HT1080 (cell line): ENCODE data around the gene LIN7C. TPM values are rescaled to one million over a fixed set of nuclear protein-coding genes. Genes with fewer than 3 reads are reported as not detected.
"Not testable (repeated sequence)": the region's sequence is repeated elsewhere in the genome, so short reads cannot be mapped to it uniquely, and the experiment has no call there.

Experiments
- DNase-seq: peaks from one replicate; pipeline ENCODE4 v3.0.0-alpha.2; 2015; ENCODE audit warnings: low read depth
- polyA plus RNA-seq, 2 experiments: library from polyadenylated mRNA; depleted of rRNA; stranded (reverse); fragments of >200 nt; gene quantifications; 2 replicates each; pipeline ENCODE4 v1.2.3, GENCODE V29; 2015
- total RNA-seq: library from RNA; depleted of rRNA; stranded (reverse); fragments of >200 nt; shearing (Covaris generic); gene quantifications from 2 replicates; pipeline ENCODE4 v1.2.3, GENCODE V29; 2014; rRNA removed

LIN7C gene
- total RNA-seq: 30.5 and 38.2 TPM in 2 replicates
- polyA plus RNA-seq (2015; cell fraction: cytosol; rRNA removed): 47.3 and 60.6 TPM in 2 replicates
- polyA plus RNA-seq (2015; cell fraction: nucleus; rRNA removed): 39.4 and 39.5 TPM in 2 replicates

- peak; percentile 92 for DNase-seq
Measured at GRCh38 chr11:27506200-27507182, at the start of gene LIN7C. TSS of gene LIN7C (minus strand) at chr11:27506769. CDS start at chr11:27506752, 17 bp downstream.

- DNase-seq: no peak
Measured at GRCh38 chr11:27555264-27555663, 48.7 kb upstream of the LIN7C start.

- DNase-seq: peak; percentile 11
Measured at GRCh38 chr11:27553186-27553585, 46.6 kb upstream of the LIN7C start.

GRCh38 chr11:27552341-27552740, 45.8 kb upstream of the LIN7C start:
- DNase-seq: no peak

GRCh38 chr11:27551127-27551526, 44.6 kb upstream of the LIN7C start:
- no peak for DNase-seq

GRCh38 chr11:27545946-27546345, 39.4 kb upstream of the LIN7C start:
- DNase-seq: no peak

GRCh38 chr11:27545035-27545434, 38.5 kb upstream of the LIN7C start:
- DNase-seq: no peak

- no peak for DNase-seq
Measured at GRCh38 chr11:27541790-27542189, 35.2 kb upstream of the LIN7C start.

GRCh38 chr11:27540051-27540450, 33.5 kb upstream of the LIN7C start:
- no peak for DNase-seq

- no peak for DNase-seq
Measured at GRCh38 chr11:27535103-27535502, 28.5 kb upstream of the LIN7C start.

GRCh38 chr11:27532652-27533325, 26.2 kb upstream of the LIN7C start:
- DNase-seq: no peak

- DNase-seq: no peak
Measured at GRCh38 chr11:27528712-27529111, 22.1 kb upstream of the LIN7C start.

- DNase-seq: no peak
Measured at GRCh38 chr11:27526535-27526934, 20.0 kb upstream of the LIN7C start.

- DNase-seq: no peak
Measured at GRCh38 chr11:27525824-27526516, 19.4 kb upstream of the LIN7C start.

- peak; percentile 78 for DNase-seq
Measured at GRCh38 chr11:27524155-27524554, 17.6 kb upstream of the LIN7C start.

- DNase-seq: no peak
Measured at GRCh38 chr11:27520226-27520625, 13.7 kb upstream of the LIN7C start.

GRCh38 chr11:27518518-27518917, 11.9 kb upstream of the LIN7C start:
- no peak for DNase-seq

GRCh38 chr11:27517490-27517889, 10.9 kb upstream of the LIN7C start:
- DNase-seq: not testable (repeated sequence)

GRCh38 chr11:27514558-27514957, 8.0 kb upstream of the LIN7C start:
- DNase-seq: peak; percentile 32

GRCh38 chr11:27514076-27514475, 7.5 kb upstream of the LIN7C start:
- DNase-seq: no peak

- DNase-seq: no peak
Measured at GRCh38 chr11:27513389-27513788, 6.8 kb upstream of the LIN7C start.

GRCh38 chr11:27512238-27512637, 5.7 kb upstream of the LIN7C start:
- DNase-seq: no peak
